Activated CD4-positive, alpha-beta memory T cell treated with anti-CD3 and anti-CD28 coated beads for 36 hours (primary cell): ENCODE results near the gene PDZD2. TPM values are rescaled to one million over a fixed set of nuclear protein-coding genes. Genes with fewer than 3 reads are reported as not detected.

ENCODE experiments used
- CTCF ChIA-PET: fragments of 350-600 bp; sonication (Branson Sonifier 250); formaldehyde crosslinking; loops from one replicate; lab custom pipeline; 2021; ENCODE audit warnings: antibody characterized with exemption, inconsistent platforms; lab: Charles Lee
- POLR2A ChIA-PET: fragments of 350-600 bp; sonication (Branson Sonifier 250); formaldehyde crosslinking; loops from one replicate; lab custom pipeline; 2021; ENCODE audit warnings: antibody characterized with exemption; lab: Charles Lee
- DNase-seq: peaks from one replicate; pipeline ENCODE4 v3.0.0-alpha.2; 2020
- H3K27ac Mint-ChIP-seq: one replicate; pipeline ENCODE4 v1.8.0; 2021; ENCODE audit warnings: mixed read lengths
- H3K27me3 Mint-ChIP-seq: one replicate; pipeline ENCODE4 v1.8.0; 2021; ENCODE audit warnings: mixed read lengths
- H3K36me3 Mint-ChIP-seq: one replicate; pipeline ENCODE4 v1.8.0; 2021; ENCODE audit warnings: mixed read lengths
- H3K4me1 Mint-ChIP-seq: one replicate; pipeline ENCODE4 v1.8.0; 2021; ENCODE audit warnings: low read depth, mixed read lengths
- H3K4me3 Mint-ChIP-seq: one replicate; pipeline ENCODE4 v1.8.0; 2021; ENCODE audit warnings: mild to moderate bottlenecking, mixed read lengths
- H3K9me3 Mint-ChIP-seq: one replicate; pipeline ENCODE4 v1.8.0; 2021; ENCODE audit warnings: mixed read lengths
- intact Hi-C: fragments of 100-400 bp; cut with micrococcal nuclease; formaldehyde crosslinking; loops from one replicate; pipeline ENCODE4 v1.15.1; 2023
- total RNA-seq, 2 experiments: library from RNA; stranded (reverse); gene quantifications; one replicate each; pipeline ENCODE4 v1.2.3, GENCODE V29; 2021

The PDZD2 gene
- total RNA-seq, 2 experiments from 2014 or later, result not detected

DNA sequence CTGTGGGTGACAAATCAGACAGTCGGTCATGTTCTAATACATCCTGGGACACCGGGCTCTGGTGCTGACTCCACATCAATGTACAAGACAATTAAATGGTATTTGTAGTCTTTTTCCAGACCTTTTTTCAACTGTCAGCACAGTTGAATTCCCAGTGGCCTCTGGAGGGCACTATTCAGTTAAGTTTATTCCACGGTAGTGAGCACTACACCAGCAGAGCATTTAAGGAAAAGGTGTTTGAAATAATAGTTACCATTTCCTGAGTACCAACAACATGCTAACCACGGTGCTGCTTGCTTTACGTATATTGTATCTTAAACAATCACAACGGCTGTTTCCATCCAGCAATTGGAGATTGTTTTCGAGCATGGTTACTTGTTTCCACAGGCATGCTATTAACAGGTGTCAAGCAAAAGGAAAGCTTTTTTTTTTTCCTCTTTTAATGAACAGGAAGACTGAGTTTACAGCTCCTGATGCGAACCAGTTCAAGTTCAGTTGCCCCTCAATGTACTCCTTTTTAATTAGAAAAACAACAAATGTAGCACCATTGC is 186.7 kb downstream of the PDZD2 start:
- Mint-ChIP-seq H3K4me1 (no peaks in the 10 kb centered on the region), H3K27me3 (peaks cover 7% of the 10 kb centered on the region), H3K36me3 (no peaks in the 10 kb centered on the region), H3K9me3 (peaks cover 10% of the 10 kb centered on the region), H3K4me3 (no peak overlapping the region), H3K27ac (no peak overlapping the region)
- ChIA-PET CTCF (interaction anchor here (0.8 to 3.1 kb wide), 4 partner anchors 251 to 267 kb away, joined by 3 to 24 read pairs (median 4); no protein-coding TSS in a partner anchor), POLR2A (no interaction called here)
- intact Hi-C loops, result loop anchor here (1.0 kb wide), 2 partner anchors 251 to 268 kb away; no protein-coding TSS in a partner anchor
- peak; percentile 37 for DNase-seq

DNA sequence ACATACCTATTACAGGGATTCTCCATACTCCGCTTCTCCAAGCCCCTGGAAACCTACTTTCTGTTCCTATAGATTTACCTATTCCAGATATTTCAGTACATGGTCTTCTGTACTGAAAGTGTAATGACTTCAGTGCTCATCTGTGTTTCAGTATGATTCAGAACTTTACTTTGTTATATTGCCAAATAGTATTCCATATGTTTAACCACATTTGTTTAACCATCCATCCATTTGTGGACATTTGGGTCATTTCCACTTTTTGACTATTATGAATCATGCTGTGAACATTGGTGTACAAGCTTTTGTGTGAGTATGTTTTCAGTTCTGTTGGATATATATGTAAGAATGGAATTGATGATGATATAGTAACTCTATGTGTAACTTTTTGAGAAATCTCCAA is 188.9 kb downstream of the PDZD2 start:
- CTCF ChIA-PET, result no interaction called here
- Mint-ChIP-seq H3K36me3 (no peaks in the 10 kb centered on the region), H3K4me1 (no peaks in the 10 kb centered on the region)

DNA sequence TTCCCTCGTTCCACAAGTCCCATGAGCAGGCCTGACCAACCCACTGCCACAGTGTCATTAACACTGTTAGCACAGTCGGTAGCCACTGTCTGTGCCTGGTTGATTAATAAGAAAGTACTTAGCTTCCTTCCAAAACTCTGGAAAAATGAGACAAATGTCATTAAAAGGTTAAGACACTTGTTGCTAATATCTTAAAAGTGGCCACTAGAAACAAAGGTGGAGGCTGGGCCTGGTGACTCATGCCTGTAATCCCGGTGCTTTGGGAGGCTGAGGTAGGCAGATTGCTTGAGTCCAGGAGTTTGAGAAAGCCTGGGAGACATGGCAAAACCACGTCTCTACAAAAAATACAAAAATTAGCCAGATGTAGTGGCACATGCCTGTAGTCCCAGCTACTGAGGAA is 194.0 kb downstream of the PDZD2 start:
- Mint-ChIP-seq H3K9me3 (peaks cover 10% of the 10 kb centered on the region), H3K4me1 (no peaks in the 10 kb centered on the region), H3K4me3 (no peak overlapping the region), H3K36me3 (no peaks in the 10 kb centered on the region), H3K27me3 (no peaks in the 10 kb centered on the region), H3K27ac (no peak overlapping the region)
- CTCF ChIA-PET, result no interaction called here
- POLR2A ChIA-PET, result no interaction called here
- intact Hi-C loops, result no loop called here
- DNase-seq, result no peak

More for the DNA sequence above, 188.9 kb downstream of the PDZD2 start:
- no peak for DNase-seq
- POLR2A ChIA-PET, result no interaction called here
- intact Hi-C loops, result no loop called here
- Mint-ChIP-seq H3K27ac (no peak overlapping the region), H3K9me3 (peaks cover 10% of the 10 kb centered on the region), H3K27me3 (peaks cover 7% of the 10 kb centered on the region), H3K4me3 (no peak overlapping the region)

DNA sequence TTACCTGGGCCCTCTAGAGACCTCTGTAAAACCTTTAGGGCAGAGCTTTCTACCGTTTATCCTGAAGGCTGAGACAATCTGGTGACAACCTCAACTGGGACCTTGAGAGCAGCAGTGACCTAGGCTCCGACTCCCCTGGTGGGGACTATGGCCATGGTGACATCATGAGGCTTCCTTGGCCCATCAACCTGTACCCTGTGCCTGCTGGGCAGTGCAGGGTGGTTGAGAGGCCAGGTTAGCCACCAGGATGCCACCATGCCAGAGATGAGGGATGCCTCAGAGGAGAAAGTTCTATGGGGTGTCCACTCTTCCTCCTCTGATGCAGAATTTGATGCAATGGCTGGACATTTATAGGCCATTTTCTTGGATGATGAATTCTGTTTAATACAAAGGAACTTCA is 194.8 kb downstream of the PDZD2 start:
- Mint-ChIP-seq H3K36me3 (no peaks in the 10 kb centered on the region), H3K27me3 (no peaks in the 10 kb centered on the region), H3K9me3 (peaks cover 6% of the 10 kb centered on the region), H3K4me1 (no peaks in the 10 kb centered on the region), H3K27ac (no peak overlapping the region), H3K4me3 (no peak overlapping the region)
- CTCF ChIA-PET, result interaction anchor here (0.9 kb wide), 1 partner anchor 25 kb away, joined by 3 read pairs; no protein-coding TSS in a partner anchor
- POLR2A ChIA-PET, result no interaction called here
- no peak for DNase-seq
- intact Hi-C loops, result no loop called here

DNA sequence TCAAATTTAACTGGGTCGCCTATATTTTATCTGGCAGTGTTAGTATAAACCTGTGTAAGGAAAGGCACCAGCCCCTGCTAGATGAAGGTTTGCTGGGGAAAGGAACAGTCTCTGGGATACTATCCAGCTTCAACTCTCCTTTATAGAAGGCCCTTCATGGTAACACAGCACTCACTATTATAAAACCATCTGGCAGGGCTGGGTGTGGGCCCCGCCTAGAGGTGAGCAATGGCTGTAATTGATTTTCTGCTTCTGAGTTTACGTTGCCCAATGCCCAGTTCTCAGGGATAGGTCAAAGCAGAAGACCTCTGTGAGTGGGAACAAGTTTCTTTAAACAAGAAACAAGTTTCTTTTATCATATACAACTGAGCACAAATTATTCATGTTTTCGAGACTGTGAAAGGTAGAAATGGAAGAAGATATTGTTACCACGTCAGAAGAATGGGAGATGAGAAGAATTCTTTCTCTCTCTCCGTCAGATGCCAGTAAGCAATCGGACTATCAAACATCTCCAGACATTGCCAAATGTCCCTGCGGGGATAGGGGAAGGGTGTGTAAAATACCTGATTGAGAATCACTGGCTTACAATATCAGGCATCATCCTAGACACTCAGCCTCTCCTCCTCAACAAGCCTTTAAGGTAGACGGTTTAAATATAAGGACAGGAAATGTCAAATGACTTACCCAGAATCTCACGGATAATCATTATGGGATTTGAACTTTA is 205.9 kb downstream of the PDZD2 start:
- no peaks in the 10 kb centered on the region for H3K36me3 Mint-ChIP-seq
- H3K9me3 Mint-ChIP-seq, result peaks cover under 1% of the 10 kb centered on the region
- CTCF ChIA-PET, result no interaction called here
- H3K4me3 Mint-ChIP-seq, result no peak overlapping the region
- intact Hi-C loops, result no loop called here
- POLR2A ChIA-PET, result no interaction called here
- H3K27me3 Mint-ChIP-seq, result no peaks in the 10 kb centered on the region
- DNase-seq, result no peak
- H3K4me1 Mint-ChIP-seq, result no peaks in the 10 kb centered on the region
- H3K27ac Mint-ChIP-seq, result no peak overlapping the region

DNA sequence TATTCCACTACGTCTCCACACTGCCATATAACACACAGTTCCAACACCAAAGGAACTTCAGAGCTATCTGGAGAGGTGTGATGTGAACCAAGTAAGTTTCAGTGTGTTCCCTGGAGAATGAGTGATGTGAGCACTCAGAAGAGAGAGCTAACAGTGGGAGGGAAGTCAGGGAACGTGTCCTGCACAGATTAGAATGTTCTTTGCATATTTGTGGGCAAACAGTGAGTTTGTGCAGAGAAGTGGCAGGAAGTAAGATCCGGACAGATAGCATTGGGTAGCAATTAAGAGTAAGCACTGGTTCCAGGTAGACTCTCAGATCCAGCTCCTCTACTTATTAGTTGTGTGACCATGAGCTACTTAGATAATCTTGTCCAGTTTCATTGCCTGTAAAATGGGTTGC is 206.4 kb downstream of the PDZD2 start:
- H3K4me1 Mint-ChIP-seq, result no peaks in the 10 kb centered on the region
- ChIA-PET POLR2A (no interaction called here), CTCF (no interaction called here)
- no peak overlapping the region for H3K27ac Mint-ChIP-seq
- H3K27me3 Mint-ChIP-seq, result no peaks in the 10 kb centered on the region
- H3K36me3 Mint-ChIP-seq, result no peaks in the 10 kb centered on the region
- intact Hi-C loops, result no loop called here
- no peak overlapping the region for H3K4me3 Mint-ChIP-seq
- H3K9me3 Mint-ChIP-seq, result no peaks in the 10 kb centered on the region
- DNase-seq, result no peak

DNA sequence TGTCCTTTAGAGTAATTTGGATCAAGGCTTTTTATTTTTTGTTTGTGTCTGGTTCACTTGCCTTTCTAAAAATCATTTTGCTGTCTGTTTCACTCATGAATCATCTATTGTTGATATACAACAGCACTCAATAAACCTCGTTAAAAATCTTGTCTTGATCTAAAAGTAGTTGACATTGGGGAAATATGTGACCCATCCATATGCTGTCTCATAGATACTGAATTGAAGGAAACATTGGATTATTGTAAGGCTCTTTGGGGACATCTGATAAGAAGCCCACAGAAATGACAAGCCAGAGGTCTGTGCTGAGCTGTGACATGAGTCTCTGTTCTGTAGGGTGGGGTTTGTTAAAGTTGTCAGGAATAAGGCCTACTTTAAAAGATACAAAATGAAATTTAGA is 208.0 kb downstream of the PDZD2 start:
- no peaks in the 10 kb centered on the region for H3K27me3 Mint-ChIP-seq
- CTCF ChIA-PET, result no interaction called here
- no peak for DNase-seq
- H3K4me3 Mint-ChIP-seq, result no peak overlapping the region
- H3K9me3 Mint-ChIP-seq, result no peaks in the 10 kb centered on the region
- H3K4me1 Mint-ChIP-seq, result no peaks in the 10 kb centered on the region
- intact Hi-C loops, result no loop called here
- H3K27ac Mint-ChIP-seq, result no peak overlapping the region
- POLR2A ChIA-PET, result no interaction called here
- no peaks in the 10 kb centered on the region for H3K36me3 Mint-ChIP-seq

DNA sequence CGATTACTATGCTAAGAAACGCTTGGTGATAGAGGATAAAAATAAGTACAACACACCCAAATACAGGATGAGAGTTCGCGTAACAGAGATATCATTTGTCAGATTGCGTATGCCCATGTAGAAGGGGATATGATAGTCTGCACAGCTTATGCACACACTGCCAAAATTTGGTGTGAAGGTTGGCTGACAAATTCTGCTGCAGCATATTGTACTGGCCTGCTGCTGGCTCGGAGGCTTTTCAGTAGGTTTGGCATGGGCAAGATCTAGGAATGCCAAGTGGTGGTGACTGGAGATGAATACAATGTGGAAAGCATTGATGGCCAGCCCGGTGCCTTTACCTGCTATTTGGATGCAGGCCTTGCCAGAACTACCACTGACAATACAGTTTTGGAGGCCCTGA is 208.4 kb downstream of the PDZD2 start:
- ChIA-PET CTCF (no interaction called here), POLR2A (no interaction called here)
- Mint-ChIP-seq H3K27ac (no peak overlapping the region), H3K27me3 (no peaks in the 10 kb centered on the region), H3K36me3 (no peaks in the 10 kb centered on the region), H3K4me3 (no peak overlapping the region), H3K4me1 (no peaks in the 10 kb centered on the region), H3K9me3 (no peaks in the 10 kb centered on the region)
- intact Hi-C loops, result no loop called here
- no peak for DNase-seq

DNA sequence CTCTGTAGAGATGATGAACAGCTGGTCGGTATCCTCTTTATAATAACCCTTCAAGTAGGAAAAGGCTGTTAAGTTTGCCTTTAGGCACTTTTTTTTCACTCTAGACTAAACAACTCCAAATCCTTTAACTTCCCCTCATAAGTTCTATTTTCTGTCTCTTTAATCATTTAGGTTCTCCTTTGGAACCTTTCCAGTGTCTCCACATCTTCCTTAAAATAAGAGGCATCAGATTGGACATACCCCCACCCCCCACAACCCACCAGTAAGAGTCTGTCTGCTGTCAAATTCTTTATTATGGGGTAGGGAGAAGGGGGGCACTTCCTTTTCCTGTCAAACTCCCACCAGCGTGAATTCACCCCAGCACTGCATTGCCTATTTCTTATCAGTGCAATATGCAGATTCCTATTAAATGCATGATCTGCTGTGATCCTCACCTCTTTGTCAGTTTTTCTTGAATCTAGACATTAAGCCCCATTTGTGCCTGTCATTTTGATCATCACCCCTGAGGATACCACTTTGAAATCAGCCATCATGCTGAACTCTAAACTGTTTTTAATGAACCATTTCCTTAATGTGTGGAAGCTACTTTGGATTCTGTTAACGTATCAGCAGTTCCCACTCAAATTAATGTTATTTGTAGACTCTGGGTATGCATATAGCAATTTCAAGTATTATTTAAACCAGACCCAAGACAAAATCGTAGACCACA is 212.2 kb downstream of the PDZD2 start:
- ChIA-PET POLR2A (no interaction called here), CTCF (no interaction called here)
- H3K27ac Mint-ChIP-seq, result no peak overlapping the region
- H3K9me3 Mint-ChIP-seq, result no peaks in the 10 kb centered on the region
- intact Hi-C loops, result no loop called here
- H3K27me3 Mint-ChIP-seq, result peaks cover 23% of the 10 kb centered on the region
- H3K4me1 Mint-ChIP-seq, result peaks cover 12% of the 10 kb centered on the region
- no peak for DNase-seq
- H3K4me3 Mint-ChIP-seq, result no peak overlapping the region
- H3K36me3 Mint-ChIP-seq, result no peaks in the 10 kb centered on the region

DNA sequence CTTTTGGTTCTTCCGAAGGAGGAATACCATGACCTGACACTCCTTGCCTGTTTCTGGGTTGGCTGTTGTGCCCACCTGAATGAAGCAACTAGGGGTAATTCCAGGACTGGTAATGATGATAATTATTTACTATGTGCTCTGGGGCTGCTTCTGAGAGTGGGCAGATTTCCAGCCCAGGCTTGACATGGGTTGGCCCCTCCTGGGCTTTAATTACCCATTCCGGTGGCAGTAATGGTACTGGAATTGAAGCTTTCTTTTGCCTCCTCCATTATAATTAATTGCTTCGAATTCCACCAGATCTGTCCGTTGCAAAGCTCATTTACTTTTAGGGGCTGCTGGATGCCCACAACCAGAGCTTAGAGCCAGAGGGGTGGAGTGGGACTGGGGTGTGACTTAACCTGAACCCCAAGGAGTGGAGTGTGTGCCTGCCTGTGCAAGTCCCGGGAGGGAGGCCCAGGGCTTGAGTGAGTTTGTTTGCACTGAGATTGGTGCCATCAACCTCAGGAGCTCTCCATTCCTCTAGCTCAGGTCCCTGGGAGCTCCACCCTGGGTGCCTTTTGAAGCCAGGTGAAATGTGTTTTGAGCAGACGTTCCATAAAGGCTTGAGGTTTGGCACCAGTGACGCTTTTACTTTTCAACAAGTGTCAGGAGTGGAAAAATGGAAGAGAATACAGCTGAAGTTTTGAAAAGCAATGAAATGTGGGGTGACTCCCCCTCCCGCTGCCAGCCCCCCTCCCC is 214.6 kb downstream of the PDZD2 start:
- Mint-ChIP-seq H3K9me3 (peaks cover 3% of the 10 kb centered on the region), H3K4me3 (no peak overlapping the region), H3K4me1 (peaks cover 12% of the 10 kb centered on the region), H3K27me3 (peaks cover 29% of the 10 kb centered on the region), H3K36me3 (no peaks in the 10 kb centered on the region), H3K27ac (no peak overlapping the region)
- CTCF ChIA-PET, result no interaction called here
- POLR2A ChIA-PET, result no interaction called here
- intact Hi-C loops, result no loop called here
- DNase-seq, result no peak

DNA sequence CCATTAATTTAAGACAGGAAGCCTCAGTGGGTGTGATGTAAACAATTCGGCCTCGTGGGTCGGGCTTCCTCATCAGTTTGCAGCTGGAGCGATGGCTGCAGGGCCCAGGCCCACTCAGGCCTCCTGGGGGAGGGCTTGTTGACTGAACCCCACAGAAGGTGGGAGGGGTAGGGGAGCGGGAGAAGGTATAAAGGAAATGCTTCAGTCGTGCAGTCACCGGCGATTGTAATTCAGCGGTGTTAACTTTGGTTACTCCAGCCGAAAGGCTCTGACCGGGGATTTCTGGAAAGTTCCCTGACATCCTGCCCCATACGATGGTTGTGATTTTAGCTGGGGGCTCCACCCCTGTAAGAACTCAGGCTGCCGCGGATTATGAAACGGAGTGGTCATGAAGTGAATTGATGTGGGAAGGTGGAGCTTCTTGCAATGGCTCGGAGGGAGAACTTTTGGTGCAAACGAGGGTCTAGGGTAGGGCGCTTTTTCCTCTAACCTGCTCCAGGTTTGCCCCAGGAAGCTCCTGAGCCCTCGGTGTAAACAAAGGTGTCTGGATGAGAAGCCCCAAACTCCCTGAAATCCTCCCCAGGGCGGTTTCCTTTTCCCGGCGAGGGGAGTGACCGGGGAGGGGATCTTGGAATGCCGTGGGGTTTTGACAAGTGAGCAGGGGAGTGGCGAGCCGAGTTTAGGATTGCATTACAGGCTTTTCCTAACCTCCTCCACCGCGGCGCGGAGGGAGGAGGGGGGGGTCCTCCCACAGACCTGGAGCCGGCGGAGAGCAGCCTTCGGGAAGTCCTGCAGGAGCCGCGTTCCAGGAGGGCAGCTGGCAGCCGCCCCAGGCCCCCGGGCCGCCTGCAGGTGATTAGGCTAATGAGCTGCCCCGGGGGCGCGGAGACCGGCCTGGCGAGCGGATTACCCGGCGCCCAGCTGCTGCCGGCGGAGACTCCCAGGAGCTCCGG is 215.5 kb downstream of the PDZD2 start:
- intact Hi-C loops, result no loop called here
- Mint-ChIP-seq H3K27ac (no peak overlapping the region), H3K9me3 (peaks cover 12% of the 10 kb centered on the region), H3K4me3 (peak overlapping the region; percentile 36), H3K27me3 (peaks cover 29% of the 10 kb centered on the region), H3K4me1 (peaks cover 12% of the 10 kb centered on the region), H3K36me3 (peaks cover 3% of the 10 kb centered on the region)
- ChIA-PET CTCF (no interaction called here), POLR2A (no interaction called here)
- peak; percentile 11 for DNase-seq
